ENCODE data around the gene ASTL. TPM values are rescaled to one million over a fixed set of nuclear protein-coding genes. Genes with fewer than 3 reads are reported as not detected.

ASTL gene
- total RNA-seq, 1 experiment from 2014 or later: not detected

DNA sequence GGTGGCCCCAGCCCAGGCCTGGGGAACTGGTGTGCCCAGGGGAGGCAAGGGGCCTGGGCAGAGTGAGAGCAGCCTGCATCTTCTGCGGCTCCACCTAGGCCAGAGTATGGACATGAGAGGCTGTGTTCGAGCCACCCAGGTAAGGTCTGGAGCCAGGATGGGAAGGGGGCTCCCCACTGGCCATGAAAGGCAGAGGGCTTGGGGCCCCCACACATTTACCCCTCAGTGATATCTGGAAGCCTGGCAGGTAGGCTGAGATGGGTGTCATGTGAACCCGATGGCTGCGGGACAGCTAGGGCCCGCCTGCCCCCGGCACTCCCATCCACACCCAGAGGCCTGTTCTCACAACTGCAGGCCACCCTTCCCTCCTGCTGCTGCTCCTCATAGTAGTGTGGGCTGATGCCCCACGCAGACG lies 35.1 kb downstream of the ASTL start:
- TF ChIP-seq EZH2 (IDR thresholded peaks at IDR 0.05; ENCODE audit: low read length, unreplicated experiment) (no peak), EZH2phosphoT487 (IDR thresholded peaks at IDR 0.05; ENCODE audit: borderline replicate concordance, low read length) (no peak)
- TF ChIP-seq, protein P1, sequence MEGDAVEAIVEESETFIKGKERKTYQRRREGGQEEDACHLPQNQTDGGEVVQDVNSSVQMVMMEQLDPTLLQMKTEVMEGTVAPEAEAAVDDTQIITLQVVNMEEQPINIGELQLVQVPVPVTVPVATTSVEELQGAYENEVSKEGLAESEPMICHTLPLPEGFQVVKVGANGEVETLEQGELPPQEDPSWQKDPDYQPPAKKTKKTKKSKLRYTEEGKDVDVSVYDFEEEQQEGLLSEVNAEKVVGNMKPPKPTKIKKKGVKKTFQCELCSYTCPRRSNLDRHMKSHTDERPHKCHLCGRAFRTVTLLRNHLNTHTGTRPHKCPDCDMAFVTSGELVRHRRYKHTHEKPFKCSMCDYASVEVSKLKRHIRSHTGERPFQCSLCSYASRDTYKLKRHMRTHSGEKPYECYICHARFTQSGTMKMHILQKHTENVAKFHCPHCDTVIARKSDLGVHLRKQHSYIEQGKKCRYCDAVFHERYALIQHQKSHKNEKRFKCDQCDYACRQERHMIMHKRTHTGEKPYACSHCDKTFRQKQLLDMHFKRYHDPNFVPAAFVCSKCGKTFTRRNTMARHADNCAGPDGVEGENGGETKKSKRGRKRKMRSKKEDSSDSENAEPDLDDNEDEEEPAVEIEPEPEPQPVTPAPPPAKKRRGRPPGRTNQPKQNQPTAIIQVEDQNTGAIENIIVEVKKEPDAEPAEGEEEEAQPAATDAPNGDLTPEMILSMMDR (conservative IDR thresholded peaks at IDR 0.05; ENCODE audit: low read depth, low read length): no peak
- Histone ChIP-seq H3K4me2 (ENCODE audit: low read length) (no peak overlapping the region), H3K4me1 (ENCODE audit: insufficient read depth, low read length) (no peaks in the 10 kb centered on the region), H2AFZ (ENCODE audit: low read length) (no peak overlapping the region), H3K79me2 (ENCODE audit: low read length) (no peaks in the 10 kb centered on the region), H3K9ac (ENCODE audit: low read length) (no peak overlapping the region), H3K27ac (ENCODE audit: low read length) (no peak overlapping the region), H3K9me3 (ENCODE audit: low read length) (no peaks in the 10 kb centered on the region), H3F3A (ENCODE audit: low read length, unreplicated experiment) (no peaks in the 10 kb centered on the region), H4K20me1 (ENCODE audit: low read length) (no peaks in the 10 kb centered on the region), H3K4me3 (ENCODE audit: low read length) (no peak overlapping the region), H3K36me3 (ENCODE audit: low read depth, low read length) (no peaks in the 10 kb centered on the region), H3K9me2 (replicated peaks; ENCODE audit: low read length) (no peaks in the 10 kb centered on the region), H3K27me3 (ENCODE audit: low read length) (no peaks in the 10 kb centered on the region)
- no TSS peak for BruUV-seq (replicated peaks)
- POLR2A ChIA-PET (ENCODE audit: unreplicated experiment): no interaction called here
- CTCF ChIA-PET: interaction anchor here (0.6 kb wide), 1 partner anchor 10 kb away, joined by 3 read pairs; no protein-coding TSS in a partner anchor
- ATAC-seq: no peak
- no peak for DNase-seq
- intact Hi-C loops (cut with micrococcal nuclease): no loop called here

DNA sequence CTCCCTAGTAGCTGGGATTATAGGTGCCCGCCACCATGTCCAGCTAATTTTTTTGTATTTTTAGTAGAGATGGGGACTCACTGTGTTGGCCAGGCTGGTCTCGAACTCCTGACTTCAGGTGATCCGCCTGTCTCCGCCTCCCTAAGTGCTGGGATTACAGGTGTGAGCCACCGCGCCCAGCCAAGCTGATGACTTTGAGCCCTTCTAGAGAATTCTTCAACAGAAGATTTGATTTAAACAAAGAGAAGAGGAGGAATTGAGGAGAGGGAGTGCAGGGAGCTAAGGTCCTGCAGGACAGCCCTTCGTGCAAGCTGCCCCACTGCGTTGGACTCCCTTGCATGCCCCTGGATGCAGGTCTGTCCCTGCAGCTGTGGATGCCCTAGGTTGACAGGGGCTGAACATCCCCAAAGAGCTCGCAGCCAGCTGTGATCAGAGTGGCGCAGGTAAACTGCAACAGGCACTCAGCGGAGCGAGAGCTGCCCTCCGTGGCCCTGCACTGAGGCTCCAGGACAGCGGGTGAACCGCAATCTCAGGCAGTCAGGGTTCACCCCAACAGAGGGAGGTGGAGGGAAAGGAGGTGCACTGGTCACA lies 35.6 kb downstream of the ASTL start:
- Histone ChIP-seq H3K9me2 (replicated peaks; ENCODE audit: low read length) (no peaks in the 10 kb centered on the region), H4K20me1 (ENCODE audit: low read length) (no peaks in the 10 kb centered on the region), H3K4me2 (ENCODE audit: low read length) (no peak overlapping the region), H3K36me3 (ENCODE audit: low read depth, low read length) (no peaks in the 10 kb centered on the region), H3K79me2 (ENCODE audit: low read length) (no peaks in the 10 kb centered on the region), H3K4me1 (ENCODE audit: insufficient read depth, low read length) (no peaks in the 10 kb centered on the region), H3K27ac (ENCODE audit: low read length) (no peak overlapping the region), H2AFZ (ENCODE audit: low read length) (no peak overlapping the region), H3F3A (ENCODE audit: low read length, unreplicated experiment) (no peaks in the 10 kb centered on the region), H3K27me3 (ENCODE audit: low read length) (no peaks in the 10 kb centered on the region), H3K9ac (ENCODE audit: low read length) (no peak overlapping the region), H3K4me3 (ENCODE audit: low read length) (no peak overlapping the region), H3K9me3 (ENCODE audit: low read length) (no peaks in the 10 kb centered on the region)
- ChIA-PET CTCF (interaction anchor here (0.6 kb wide), 1 partner anchor 11 kb away, joined by 3 read pairs; no protein-coding TSS in a partner anchor), POLR2A (ENCODE audit: unreplicated experiment) (no interaction called here)
- ATAC-seq: no peak
- no TSS peak for BruUV-seq (replicated peaks)
- intact Hi-C loops (cut with micrococcal nuclease): no loop called here
- no peak for DNase-seq
- TF ChIP-seq, protein P1 (conservative IDR thresholded peaks at IDR 0.05; ENCODE audit: low read depth, low read length): no peak
- no peak for TF ChIP-seq EZH2 (IDR thresholded peaks at IDR 0.05; ENCODE audit: low read length, unreplicated experiment)
- no peak for TF ChIP-seq EZH2phosphoT487 (IDR thresholded peaks at IDR 0.05; ENCODE audit: borderline replicate concordance, low read length)

DNA sequence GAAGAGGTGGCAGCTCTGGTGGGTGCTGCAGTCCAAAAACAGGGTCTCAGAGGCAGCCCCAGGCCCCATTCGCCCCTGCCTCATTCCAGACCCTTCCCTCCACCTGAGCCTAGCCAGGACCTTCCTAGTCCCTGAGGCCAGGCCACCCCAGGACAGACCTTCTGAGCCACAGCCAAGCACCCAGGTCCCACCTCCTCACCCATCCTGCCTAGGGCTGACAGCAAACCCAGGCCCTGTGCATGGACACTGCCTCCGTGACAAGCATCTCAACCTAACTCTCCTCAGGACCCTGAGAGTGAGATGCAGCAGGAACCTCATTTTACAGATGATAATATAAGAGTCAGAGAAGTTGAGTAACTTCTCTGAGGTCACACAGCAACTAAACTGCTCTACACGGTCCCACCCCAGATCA lies 37.4 kb downstream of the ASTL start:
- Histone ChIP-seq H3K4me2 (ENCODE audit: low read length) (no peak overlapping the region), H4K20me1 (ENCODE audit: low read length) (no peaks in the 10 kb centered on the region), H3K27me3 (ENCODE audit: low read length) (no peaks in the 10 kb centered on the region), H3K4me3 (ENCODE audit: low read length) (no peak overlapping the region), H3K9me3 (ENCODE audit: low read length) (no peaks in the 10 kb centered on the region), H3K9ac (ENCODE audit: low read length) (no peak overlapping the region), H3K36me3 (ENCODE audit: low read depth, low read length) (no peaks in the 10 kb centered on the region), H3K27ac (ENCODE audit: low read length) (no peak overlapping the region), H3K79me2 (ENCODE audit: low read length) (no peaks in the 10 kb centered on the region), H3K4me1 (ENCODE audit: insufficient read depth, low read length) (no peaks in the 10 kb centered on the region), H2AFZ (ENCODE audit: low read length) (no peak overlapping the region), H3K9me2 (replicated peaks; ENCODE audit: low read length) (no peaks in the 10 kb centered on the region), H3F3A (ENCODE audit: low read length, unreplicated experiment) (no peaks in the 10 kb centered on the region)
- TF ChIP-seq EZH2 (IDR thresholded peaks at IDR 0.05; ENCODE audit: low read length, unreplicated experiment): no peak
- no peak for TF ChIP-seq EZH2phosphoT487 (IDR thresholded peaks at IDR 0.05; ENCODE audit: borderline replicate concordance, low read length)
- TF ChIP-seq, protein P1 (conservative IDR thresholded peaks at IDR 0.05; ENCODE audit: low read depth, low read length): no peak
- CTCF ChIA-PET: no interaction called here
- no TSS peak for BruUV-seq (replicated peaks)
- POLR2A ChIA-PET (ENCODE audit: unreplicated experiment): no interaction called here
- intact Hi-C loops (cut with micrococcal nuclease): no loop called here
- DNase-seq: no peak
- no peak for ATAC-seq

Data from PC-3 (cell line).